DMS153 (cell line): ENCODE results near the gene KRTAP19-8.

Source experiments
- DNase-seq: peaks from one replicate; lab custom pipeline; 2025; lab: John Stamatoyannopoulos, UW

The KRTAP19-8 gene, protein sequence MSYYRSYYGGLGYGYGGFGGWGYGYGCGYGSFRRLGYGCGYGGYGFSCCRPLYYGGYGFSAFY

DNA sequence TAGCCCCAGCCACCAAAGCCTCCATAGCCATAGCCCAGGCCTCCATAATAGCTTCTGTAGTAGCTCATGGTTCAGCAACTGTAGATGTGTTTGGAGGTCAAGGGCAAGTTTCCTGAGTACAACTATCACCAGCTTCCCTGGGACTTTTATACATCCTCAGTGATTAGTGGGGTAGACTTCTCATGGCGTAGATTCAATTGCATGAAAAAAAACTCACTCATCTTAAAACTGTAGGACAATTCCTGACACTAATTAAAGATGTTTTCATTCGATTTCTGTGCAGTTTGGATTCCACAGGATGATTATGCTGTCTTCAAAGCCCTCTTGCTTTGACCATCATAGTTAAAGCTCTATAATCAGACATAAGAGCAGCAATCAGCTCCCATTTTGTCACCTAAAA, at the start of gene KRTAP19-8:
TSS of gene KRTAP19-8 (minus strand) at position 101 of the 400 bp plus-strand sequence. CDS start at position 68, 33 bp downstream.
- no peak for DNase-seq

DNA sequence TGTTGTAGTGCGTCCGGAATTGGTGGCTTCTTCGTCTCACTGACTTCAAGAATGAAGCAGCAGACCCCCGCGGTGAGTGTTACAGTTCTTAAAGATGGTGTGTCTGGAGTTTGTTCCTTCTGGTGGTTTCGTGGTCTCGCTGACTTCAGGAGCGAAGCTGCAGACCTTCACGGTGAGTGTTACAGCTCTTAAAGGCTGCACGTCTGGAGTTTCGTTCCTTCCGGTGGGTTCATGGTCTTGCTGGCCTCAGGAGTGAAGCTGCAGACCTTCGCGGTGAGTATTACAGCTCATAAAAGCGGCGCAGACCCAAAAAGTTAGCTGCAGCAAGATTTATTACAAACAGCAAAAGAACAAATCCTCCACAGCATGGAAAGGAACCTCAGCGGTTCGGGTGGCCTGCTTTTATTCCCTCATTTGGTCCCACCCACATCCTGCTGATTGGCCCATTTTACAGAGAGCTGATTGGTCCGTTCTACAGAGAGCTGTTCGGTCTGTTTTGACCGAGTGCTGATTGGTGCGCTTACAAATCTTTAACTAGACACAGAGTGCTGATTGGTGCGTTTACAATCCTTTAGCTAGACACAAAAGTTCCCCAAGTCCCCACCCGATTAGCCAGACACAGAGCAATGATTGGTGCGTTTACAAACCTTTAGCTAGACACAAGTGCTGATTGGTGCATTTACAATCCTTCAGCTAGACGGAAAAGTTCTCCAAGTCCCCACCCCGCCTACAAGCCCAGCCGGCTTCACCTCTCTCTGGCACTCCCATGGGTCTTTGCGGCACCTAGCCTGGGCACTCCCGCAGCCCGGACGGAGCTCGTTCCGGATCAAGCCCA, 49.6 kb upstream of the KRTAP19-8 start:
- DNase-seq, result no peak

DNA sequence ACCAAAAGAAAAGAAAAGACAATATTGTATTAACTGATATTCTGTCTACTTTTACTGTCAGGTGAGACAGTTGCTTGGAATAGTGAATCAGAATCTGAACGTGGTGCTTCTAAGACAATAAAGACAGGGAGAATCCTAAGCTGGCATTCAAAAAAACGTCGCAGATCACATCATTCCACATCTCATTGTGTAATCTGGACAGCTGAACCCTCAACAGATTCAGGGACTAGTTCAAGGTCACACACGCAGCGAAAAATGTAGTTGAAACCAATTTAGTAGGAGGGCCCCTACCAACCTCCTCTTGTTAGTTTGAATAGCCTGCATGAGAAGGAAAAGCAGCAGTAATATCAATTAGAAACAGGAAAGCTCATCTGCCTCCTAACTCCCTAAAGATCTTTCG, 46.4 kb upstream of the KRTAP19-8 start:
- DNase-seq, result no peak

DNA sequence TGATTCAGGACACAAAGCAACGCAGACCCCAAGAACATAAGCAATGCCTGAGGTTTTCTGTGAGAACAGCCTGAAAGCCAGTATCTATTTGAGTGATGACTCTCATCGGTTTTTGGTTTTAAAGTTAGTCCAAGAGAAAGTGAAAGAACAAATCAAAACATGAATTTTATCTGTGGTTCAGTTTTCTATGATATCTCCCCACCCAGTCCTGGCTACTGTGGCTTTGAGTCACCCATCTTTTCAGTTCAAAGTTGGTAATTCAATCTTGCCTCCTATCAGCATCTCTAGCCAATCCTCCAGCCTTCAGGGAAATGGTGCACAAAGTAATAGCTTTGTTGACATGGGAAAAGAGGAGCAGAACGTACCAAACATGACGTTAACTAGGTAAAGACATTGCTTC, 40.5 kb upstream of the KRTAP19-8 start:
- DNase-seq, result no peak

DNA sequence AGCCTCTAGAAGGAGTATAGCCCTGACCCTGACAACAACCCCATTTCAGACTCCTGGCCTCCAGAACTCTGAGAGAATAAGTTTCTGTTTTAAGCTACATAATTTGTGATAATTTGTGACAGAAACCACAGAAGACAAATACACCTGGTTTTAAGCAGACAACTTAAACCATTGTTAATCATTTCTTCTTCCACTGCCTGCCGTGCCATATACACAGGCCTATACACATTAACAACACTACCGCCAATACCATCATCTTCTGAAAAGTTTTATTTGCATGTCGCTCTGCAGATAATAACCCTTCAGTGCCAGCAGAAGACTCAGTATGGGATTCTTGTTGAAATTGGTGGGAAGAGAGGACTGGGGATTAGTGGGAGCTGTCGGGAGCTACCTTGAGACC, 39.9 kb upstream of the KRTAP19-8 start:
- DNase-seq, result no peak

DNA sequence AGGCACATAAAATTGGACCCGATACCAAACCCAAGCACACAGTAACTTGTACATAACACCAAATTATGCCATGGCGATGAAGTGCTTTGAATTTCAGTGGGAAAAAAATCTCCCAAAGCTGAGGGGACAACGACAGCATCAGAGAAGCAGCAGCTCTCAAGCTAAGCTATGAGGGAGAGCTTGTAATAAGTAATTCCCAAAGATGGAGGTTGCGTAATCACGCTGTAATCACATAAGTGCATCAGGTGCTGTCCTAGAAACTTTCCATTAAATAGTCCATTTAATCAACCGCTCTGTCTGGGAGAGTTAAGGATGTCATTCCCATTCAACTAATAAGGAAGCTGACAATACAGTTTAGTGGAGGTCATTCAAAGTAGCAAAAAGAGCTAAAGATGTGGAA, 37.6 kb upstream of the KRTAP19-8 start:
- no peak for DNase-seq

DNA sequence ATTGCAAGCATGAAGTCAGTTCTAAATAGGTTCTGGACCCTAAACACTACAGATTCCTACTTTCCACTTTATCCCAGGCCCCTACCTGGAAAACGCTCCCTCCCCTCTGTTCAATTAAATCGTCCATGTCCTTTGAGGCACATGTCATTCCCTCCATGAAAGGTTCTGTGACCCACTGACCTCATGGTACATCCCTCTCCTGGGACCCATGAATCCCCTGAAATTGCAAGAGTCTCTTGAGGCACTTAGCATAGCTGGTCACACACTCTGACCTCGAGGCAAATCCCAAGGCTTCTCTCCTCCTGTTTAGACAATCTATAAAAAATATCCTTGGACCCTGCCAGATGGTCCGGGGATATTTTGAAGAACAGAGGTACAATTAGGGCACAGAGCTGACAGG, 34.3 kb upstream of the KRTAP19-8 start:
- DNase-seq, result no peak

DNA sequence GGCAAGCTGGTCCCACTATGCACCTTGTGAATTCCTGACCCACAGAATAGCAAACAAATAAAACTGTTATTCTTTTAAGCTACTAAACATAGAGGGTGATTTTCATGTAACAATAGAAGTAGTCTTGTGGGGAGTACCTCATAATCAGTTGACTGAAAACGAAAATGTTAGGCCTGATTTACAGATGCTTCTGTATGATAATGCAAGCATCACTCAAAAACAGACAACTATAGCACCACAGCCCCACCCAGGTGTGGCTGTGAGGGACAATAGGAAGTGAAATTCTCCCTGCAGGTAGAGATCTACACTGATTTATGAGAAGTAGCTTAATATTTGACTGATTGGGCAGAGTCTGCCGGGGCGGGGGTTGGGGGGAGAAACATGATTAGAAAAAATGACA, 26.5 kb upstream of the KRTAP19-8 start:
- DNase-seq, result no peak

DNA sequence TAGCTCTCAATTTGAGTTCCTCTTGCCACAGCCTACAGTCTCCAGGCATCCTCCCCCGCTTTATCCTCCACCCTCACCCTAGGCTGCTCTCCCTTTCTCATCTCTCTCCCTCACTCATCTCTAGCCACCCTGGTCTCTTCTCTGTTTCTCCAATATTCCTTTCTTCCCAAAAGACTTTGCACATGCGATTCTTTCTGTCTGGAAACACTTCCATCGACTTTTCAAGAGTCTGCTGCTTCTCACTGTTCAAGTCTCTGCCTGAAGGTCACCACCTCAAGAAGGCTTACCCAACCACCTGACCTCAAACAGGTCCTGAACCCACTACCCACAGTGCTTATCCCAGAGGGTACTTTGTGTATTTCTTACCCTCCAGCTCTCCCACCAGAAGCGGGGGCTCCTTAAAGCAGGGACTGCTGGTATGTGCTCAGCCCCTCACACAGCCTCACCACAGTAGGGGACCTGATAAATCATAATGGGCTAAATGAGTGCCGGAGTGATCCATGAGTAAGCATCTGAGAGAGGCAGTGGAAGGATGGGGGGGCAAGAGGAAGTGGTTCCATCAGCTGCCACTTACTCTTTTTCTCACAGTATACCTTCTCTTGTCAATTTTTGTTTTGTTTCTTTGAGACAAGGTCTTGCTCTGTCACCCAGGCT, 14.3 kb upstream of the KRTAP19-8 start:
- no peak for DNase-seq

DNA sequence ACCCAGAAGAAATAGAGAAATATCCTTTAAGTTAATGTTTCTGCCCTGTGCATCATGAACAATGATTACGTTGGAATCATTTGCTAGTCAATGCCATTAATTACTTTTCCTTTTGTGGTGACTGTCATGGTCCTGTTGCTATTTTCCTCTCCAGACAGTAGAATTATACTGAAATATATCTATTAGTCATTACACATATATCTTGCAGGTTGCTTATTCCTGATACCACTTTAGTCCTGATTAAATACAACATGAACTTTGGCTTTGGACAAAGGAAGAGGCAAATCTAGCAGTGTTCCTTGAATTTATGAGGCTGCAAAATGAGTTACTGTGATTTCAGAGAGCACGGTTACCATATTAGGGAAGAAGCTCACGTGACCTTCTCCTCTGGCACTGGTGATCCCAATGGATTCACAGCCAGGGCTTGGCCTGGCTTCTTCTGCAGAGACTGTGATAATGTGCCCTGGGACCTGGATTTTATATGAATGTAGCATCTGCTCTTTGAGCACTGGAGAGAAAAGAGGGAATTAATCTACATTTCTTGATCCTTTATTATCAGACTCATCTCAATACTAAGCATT, 12.4 kb upstream of the KRTAP19-8 start:
- no peak for DNase-seq

DNA sequence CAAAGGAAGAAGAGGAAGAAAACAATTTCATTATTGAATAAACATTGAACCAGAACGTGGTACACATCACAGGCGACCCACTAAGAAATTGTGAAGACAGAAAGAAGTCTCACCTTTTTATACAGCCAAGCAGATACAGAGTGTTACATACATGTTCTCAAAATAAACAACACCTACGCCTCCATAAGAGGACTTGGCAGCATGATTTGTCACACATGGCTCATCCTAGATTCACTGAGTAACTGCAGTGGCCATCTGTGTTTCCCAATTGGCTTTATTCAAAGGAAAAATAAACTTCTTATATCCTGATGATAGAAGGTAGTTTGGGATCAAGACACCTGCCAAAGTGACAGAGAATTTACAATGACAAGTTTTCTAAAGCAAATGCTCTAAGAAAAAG, 7.6 kb upstream of the KRTAP19-8 start:
- no peak for DNase-seq

DNA sequence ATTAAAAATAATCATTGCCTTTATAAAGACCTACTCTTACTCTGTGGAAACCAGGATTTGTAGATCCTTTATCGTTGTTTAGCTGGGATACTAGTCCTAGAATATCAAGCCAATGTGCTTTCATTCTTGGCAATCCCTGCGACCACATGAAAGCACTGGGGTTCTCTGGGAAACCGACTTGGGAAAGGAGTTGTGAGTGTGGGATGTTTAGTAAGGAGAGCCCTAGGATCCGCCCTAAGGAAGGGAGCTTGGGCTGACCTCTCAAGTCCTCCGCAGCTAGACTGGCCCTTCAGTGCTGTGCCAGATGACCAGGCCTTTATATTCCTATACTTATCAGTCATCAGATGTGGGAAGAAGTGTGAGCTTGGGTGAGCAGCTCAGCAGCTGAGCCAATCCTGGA, 5.2 kb upstream of the KRTAP19-8 start:
- DNase-seq, result no peak

DNA sequence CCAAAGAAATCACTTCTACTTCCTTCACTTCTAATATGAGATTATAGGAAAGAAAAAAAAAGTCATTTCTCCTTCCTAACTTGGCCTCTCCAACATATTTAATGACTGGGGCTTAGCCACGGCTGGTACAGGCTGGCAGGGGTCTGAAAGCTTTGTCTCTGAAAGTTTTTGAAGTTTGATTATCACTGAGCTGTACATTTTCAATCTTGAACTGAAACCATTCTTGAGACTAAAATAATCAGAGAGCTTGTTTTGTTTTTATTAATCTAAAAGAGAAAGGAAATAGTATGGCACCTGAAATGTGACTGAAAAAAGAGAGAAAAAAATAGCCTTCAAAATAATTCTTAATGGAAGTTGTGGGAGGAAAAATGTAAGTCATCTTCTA, 3.8 kb upstream of the KRTAP19-8 start:
- no peak for DNase-seq

DNA sequence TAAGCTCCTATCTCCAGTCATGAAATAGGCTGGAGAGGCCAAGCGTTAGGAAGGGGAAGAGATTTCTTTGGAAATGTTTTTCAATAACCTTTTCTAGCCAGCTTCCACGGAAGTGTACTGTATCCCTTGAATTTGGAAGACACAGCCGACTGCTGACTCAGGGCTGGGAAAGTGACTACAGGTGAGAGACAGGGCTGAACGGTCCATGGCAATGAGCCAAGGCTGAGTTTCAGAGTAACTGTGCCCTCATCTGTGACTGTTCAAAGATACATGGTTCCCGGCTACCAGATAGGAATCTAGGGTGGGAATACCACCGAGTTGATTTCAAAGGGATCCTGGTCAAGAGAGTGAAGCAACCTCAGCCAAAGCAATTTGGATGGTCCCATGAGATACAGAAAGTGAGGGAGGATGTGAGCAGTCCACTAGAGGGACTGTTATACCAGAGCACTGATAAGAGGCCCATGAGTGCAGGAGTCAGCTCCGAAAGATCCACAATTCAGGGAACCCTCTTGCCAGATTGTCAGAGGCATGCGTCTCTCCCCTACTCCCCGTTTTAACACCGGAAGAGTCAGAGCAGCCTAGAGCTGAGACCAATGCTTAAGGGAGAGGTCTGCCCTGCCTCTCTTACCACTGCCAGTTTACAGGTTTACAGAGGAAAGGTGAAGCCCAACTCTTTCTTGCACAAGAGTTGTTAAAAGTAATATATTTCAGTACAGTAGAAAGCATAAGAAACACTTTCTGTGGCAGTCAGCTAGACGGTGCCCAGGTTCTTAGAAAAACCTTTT, 3.2 kb upstream of the KRTAP19-8 start:
- no peak for DNase-seq

DNA sequence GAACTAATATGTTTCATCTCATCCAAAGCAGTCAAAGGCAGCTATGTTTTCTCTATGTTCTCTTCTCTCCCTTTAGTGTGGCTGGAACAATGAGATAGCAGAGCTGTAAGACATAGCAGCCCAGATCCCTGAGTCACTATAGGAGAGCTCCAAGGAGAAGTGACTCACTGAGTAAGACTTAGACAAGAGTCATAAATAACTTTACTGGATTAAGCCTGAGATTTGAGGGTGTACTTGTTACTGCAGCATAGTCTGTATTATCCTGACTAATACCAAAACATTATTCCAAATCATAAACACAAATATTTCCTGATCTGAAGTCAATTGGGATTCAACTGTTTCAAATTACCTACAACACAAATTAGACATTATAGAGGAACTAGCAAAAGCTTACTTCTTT, 3.9 kb downstream of the KRTAP19-8 start:
- no peak for DNase-seq

DNA sequence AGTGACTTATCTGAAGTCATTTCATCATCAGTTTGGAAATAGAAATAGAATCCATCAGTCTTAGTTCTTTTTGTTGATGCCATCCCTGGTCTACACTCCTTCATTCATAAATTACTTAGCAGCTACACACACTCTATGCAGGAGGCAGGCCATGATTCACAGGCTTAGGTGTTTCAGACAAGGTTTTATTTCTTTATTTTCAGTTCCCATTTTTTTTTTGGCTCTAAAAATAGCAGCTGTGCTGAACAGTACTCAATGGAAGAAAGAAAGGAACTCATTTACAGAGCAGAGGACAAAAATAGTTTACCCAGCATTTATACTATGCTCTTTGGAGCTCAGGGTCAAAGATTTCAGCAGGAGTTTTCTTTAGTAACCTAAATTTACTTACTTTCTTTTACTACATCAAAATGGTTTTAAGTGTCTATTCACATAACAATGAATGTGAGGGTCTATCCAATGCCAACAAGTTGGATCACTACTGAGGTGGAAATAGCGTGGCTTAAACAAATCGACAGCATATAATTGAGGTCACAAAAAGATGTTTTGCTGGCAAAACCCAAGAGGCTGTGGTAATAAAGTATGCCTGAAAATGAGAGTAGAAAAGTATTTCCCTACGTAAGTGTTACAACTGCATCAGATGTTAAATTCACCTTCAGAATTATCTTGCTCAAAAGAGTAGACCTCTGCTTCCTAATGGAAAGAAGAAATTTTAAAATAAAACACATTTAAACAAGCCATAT, 7.7 kb downstream of the KRTAP19-8 start:
- DNase-seq, result no peak

DNA sequence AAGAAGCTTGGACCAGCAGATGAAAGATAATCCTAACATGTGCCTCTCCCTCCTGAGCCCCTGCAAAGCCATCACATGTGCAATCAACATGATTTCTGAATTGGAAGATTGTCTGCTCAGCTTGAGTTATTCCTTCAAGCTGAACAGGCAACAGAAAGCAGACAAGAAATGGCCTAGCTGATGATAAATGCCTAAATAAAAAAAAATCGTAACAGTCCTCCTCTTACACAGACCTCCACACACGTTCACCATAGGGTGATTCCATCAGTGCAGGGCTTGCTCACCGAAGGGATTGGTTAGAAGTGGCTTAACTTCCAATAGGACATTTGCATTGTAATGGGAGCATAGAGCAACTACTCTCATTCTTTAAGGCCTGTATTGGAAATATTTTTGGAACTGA, 14.6 kb downstream of the KRTAP19-8 start:
- DNase-seq, result no peak

DNA sequence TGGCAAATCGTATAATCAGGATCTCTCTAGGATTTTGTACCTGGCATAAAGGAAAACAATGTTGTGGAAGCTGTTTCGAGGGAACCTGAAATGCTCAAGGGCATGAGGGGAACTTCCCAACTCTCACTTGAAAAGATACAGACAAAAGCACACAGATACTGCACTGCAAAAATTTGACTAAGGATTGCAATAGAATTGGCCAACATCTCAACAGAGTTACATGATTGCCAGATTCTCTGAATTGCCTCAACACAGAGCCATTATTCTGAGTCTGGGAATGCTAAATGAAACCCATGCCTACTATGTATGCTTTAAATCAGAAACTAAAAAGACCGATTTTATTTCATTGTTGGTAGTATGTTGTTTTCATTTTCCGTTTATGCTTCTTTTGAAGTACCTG, 16.0 kb downstream of the KRTAP19-8 start:
- DNase-seq, result no peak

DNA sequence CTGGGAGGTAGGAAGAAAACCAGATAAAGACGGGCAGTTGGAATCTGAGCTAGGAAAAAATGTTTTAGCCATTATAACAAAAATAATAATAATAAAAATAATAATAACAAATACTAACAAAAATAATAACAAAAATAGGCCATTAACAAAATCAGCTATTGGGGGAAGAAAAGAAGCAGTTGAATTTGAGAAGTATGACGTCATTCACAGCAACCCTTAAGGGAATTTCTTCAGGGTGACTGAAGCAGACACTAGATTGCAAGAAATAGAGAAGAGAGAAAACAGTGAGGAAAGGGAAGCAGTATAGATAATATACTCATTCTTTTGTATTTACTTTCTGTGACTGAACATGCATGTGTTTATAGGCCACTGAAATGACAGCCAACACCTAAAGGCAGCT, 20.0 kb downstream of the KRTAP19-8 start:
- no peak for DNase-seq

DNA sequence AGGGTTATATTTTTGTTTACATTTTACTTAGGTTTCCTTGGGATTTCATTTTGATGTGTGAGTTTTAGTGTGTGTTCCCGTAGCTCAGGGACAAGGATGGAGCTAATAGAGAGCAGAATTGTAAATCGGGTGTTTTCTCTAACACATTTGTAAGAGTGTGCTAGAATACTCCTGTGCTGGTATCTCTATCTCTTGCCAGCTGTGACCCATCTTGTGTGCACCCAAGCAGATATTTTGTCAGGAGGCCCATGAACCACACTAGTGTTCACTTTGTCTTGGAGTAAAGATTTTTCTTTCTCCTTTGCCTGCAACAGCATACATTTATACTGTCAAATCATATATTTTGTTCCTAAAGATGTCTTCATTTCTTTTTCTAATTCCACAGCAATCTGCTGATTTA, 23.4 kb downstream of the KRTAP19-8 start:
- no peak for DNase-seq
